H1 (cell line): ENCODE data around the gene CTSS. TPM values are rescaled to one million over a fixed set of nuclear protein-coding genes. Genes with fewer than 3 reads are reported as not detected.

ENCODE experiments used
- polyA plus RNA-seq, 7 experiments: library from polyadenylated mRNA; depleted of rRNA in 3 of 7; stranded (reverse) in 5 of 7; unstranded in 2 of 7; fragments of >200 nt in 5 of 7; fragments of 200-250 nt in 2 of 7; gene quantifications; 1 replicate in 5 of 7; 2 replicates in 1 of 7; 4 replicates in 1 of 7; pipeline versions ENCODE4 v1.2.1 to v1.2.3, GENCODE V29; 2011 to 2013; ENCODE audit warnings: missing spikeins in 2 of 7, mixed read lengths in 2 of 7
- small RNA-seq: library from polyadenylated mRNA; stranded (forward); fragments of <200 nt; extraction: miRNeasy Mini kit (QIAGEN cat#:217004); gene quantifications from one replicate; pipeline ENCODE3, GENCODE V24; 2013; ENCODE audit not compliant: insufficient read depth
- total RNA-seq: library from RNA; stranded (reverse); fragmentation: NEBNext Ultra II Directional; extraction: Animal tissue kit (Norgen Biotek cat#: 25700); gene quantifications from 2 replicates; pipeline ENCODE4 v1.2.1, GENCODE V29; 2021

CTSS gene
- total and polyA plus RNA-seq, 2 of the 8 experiments (the other 6 are each of a cell fraction or from before 2014, with no cell fraction given), result not detected

Small RNA genes within 50 kb of the gene (small RNA-seq; reads per million reads assigned to genes)
- not detected for gene RNU6-1042P
- gene RNU6-1309P, result not detected

Other genes with a start within 250 kb of the CTSS start
- 5.3 and 5.4 TPM in 2 replicates for gene ADAMTSL4, start 216.4 kb downstream of the CTSS start, total RNA-seq
- 4.2 and 5.9 TPM in 2 replicates for gene ADAMTSL4, start 216.4 kb downstream of the CTSS start, polyA plus RNA-seq (2011; rRNA removed)
- gene MCL1, start 186.2 kb downstream of the CTSS start, total RNA-seq, result 196 and 218 TPM in 2 replicates
- gene MCL1, start 186.2 kb downstream of the CTSS start, polyA plus RNA-seq (2011; rRNA removed), result 57.5 and 61.1 TPM in 2 replicates
- 229 and 236 TPM in 2 replicates for gene ENSA, start 136.2 kb downstream of the CTSS start, total RNA-seq
- gene ENSA, start 136.2 kb downstream of the CTSS start, polyA plus RNA-seq (2011; rRNA removed), result 48.2 and 49.9 TPM in 2 replicates
- 39.8 and 40.8 TPM in 2 replicates for gene GOLPH3L, start 68.6 kb downstream of the CTSS start, total RNA-seq
- gene GOLPH3L, start 68.6 kb downstream of the CTSS start, polyA plus RNA-seq (2011; rRNA removed), result 8.0 and 13.3 TPM in 2 replicates
- gene HORMAD1, start 44.9 kb downstream of the CTSS start, total RNA-seq, result not detected in 2 replicates
- gene HORMAD1, start 44.9 kb downstream of the CTSS start, polyA plus RNA-seq (2011; rRNA removed), result not detected in 2 replicates
- gene CTSK, start 42.5 kb upstream of the CTSS start, total RNA-seq, result 2.7 and 2.8 TPM in 2 replicates
- 2.0 and 4.2 TPM in 2 replicates for gene CTSK, start 42.5 kb upstream of the CTSS start, polyA plus RNA-seq (2011; rRNA removed)
- 28.5 and 29.4 TPM in 2 replicates for gene ARNT, start 110.8 kb upstream of the CTSS start, total RNA-seq
- 18.6 and 19.0 TPM in 2 replicates for gene ARNT, start 110.8 kb upstream of the CTSS start, polyA plus RNA-seq (2011; rRNA removed)
- gene CTXND2, start 121.4 kb upstream of the CTSS start, total RNA-seq, result not detected in 2 replicates
- not detected in 2 replicates for gene CTXND2, start 121.4 kb upstream of the CTSS start, polyA plus RNA-seq (2011; rRNA removed)
- gene SETDB1, start 160.6 kb upstream of the CTSS start, total RNA-seq, result 48.8 and 49.9 TPM in 2 replicates
- gene SETDB1, start 160.6 kb upstream of the CTSS start, polyA plus RNA-seq (2011; rRNA removed), result 26.9 and 27.5 TPM in 2 replicates
- gene CERS2, start 209.1 kb upstream of the CTSS start, total RNA-seq, result 237 and 241 TPM in 2 replicates
- 153 and 216 TPM in 2 replicates for gene CERS2, start 209.1 kb upstream of the CTSS start, polyA plus RNA-seq (2011; rRNA removed)
- gene ANXA9, start 216.5 kb upstream of the CTSS start, total RNA-seq, result 1.5 and 1.8 TPM in 2 replicates
- 3.3 and 3.5 TPM in 2 replicates for gene ANXA9, start 216.5 kb upstream of the CTSS start, polyA plus RNA-seq (2011; rRNA removed)
- gene MINDY1, start 241.1 kb upstream of the CTSS start, total RNA-seq, result 10.6 and 11.4 TPM in 2 replicates
- gene MINDY1, start 241.1 kb upstream of the CTSS start, polyA plus RNA-seq (2011; rRNA removed), result 10.3 and 11.5 TPM in 2 replicates
- gene PRUNE1, start 242.7 kb upstream of the CTSS start, total RNA-seq, result 27.5 and 32.8 TPM in 2 replicates
- 42.8 and 54.2 TPM in 2 replicates for gene PRUNE1, start 242.7 kb upstream of the CTSS start, polyA plus RNA-seq (2011; rRNA removed)